GM12864 (cell line): ENCODE data around the gene ATOSA.

Experiments
- DNase-seq: peaks from one replicate; pipeline ENCODE4 v3.0.0-alpha.2; 2011; ENCODE audit warnings: low read depth
- H3K4me3 ChIP-seq: 2 replicates; pipeline ENCODE4 v1.5.1; 2011; ENCODE audit warnings: mild to moderate bottlenecking, low read depth, low read length, control low read depth
- CTCF ChIP-seq: IDR thresholded peaks from 2 replicates; pipeline ENCODE4 v1.5.1; 2011; ENCODE audit warnings: low read depth, mild to moderate bottlenecking, moderate library complexity, low read length, control low read depth, inconsistent platforms; ENCODE audit errors: missing control alignments

Gene ATOSA

GRCh38 chr15:52677593-52678467, 1.4 kb downstream of the ATOSA start:
- TF ChIP-seq CTCF: no peak
- DNase-seq: peak; percentile 55
- H3K4me3 ChIP-seq: peak overlapping the region; percentile 99

GRCh38 chr15:52674831-52675230, 4.4 kb downstream of the ATOSA start:
- DNase-seq: no peak
- H3K4me3 ChIP-seq: no peak overlapping the region
- TF ChIP-seq CTCF: no peak

- no peak for TF ChIP-seq CTCF
- H3K4me3 ChIP-seq: no peak overlapping the region
- no peak for DNase-seq
These were observed 5.5 kb downstream of the ATOSA start for GRCh38 chr15:52673734-52674133.

- DNase-seq: no peak
- TF ChIP-seq CTCF: no peak
- no peak overlapping the region for H3K4me3 ChIP-seq
These were observed 5.9 kb downstream of the ATOSA start for GRCh38 chr15:52673312-52673711.

GRCh38 chr15:52672661-52673060, 6.5 kb downstream of the ATOSA start:
- no peak for TF ChIP-seq CTCF
- no peak for DNase-seq
- H3K4me3 ChIP-seq: no peak overlapping the region

- no peak overlapping the region for H3K4me3 ChIP-seq
- no peak for TF ChIP-seq CTCF
- DNase-seq: no peak
These were observed 9.1 kb downstream of the ATOSA start for GRCh38 chr15:52670087-52670486.

- no peak for TF ChIP-seq CTCF
- H3K4me3 ChIP-seq: no peak overlapping the region
- DNase-seq: no peak
These were observed 11.1 kb downstream of the ATOSA start for GRCh38 chr15:52668133-52668532.
